ENCODE measurements around the gene ATP2A1.

ATP2A1 gene

GRCh38 chr16:28878083-28878926 is at the start of gene ATP2A1:
TSS of gene ATP2A1 (plus strand) at chr16:28878488. CDS start at chr16:28878672, 184 bp downstream.
- H3K36me3 ChIP-seq (ENCODE audit: control insufficient read depth in 5 of 5, insufficient read depth in 5 of 5, low read length in 5 of 5): peaks cover 0 to 17% (median 11%) of the 10 kb centered on the region in 5 donors
- H3K27ac ChIP-seq (ENCODE audit: low read depth, low read length): no peak within 1 kb of the TSS
- peak within 1 kb of the TSS; percentile 64 to 81 (median 79) for H3K4me3 ChIP-seq (ENCODE audit: low read depth in 1 of 5, low read length in 5 of 5)
- peaks cover 0 to 15% (median 14%) of the 10 kb centered on the region in 5 donors for H3K4me1 ChIP-seq (ENCODE audit: control insufficient read depth in 5 of 5, insufficient read depth in 5 of 5, low read length in 5 of 5)
- no peaks in the 10 kb centered on the region for H3K9me3 ChIP-seq (ENCODE audit: control insufficient read depth in 5 of 5, low read length in 5 of 5)
- peaks cover 11 to 20% (median 18%) of the 10 kb centered on the region in 5 donors for H3K27me3 ChIP-seq (ENCODE audit: control insufficient read depth in 5 of 5, insufficient read depth in 4 of 5, low read length in 5 of 5)
- peak within 1 kb of the TSS in 4 of 5 donors; percentile 52 to 77 (median 64) for H3K9ac ChIP-seq (ENCODE audit: low read length in 5 of 5)

- Histone ChIP-seq H3K9me3 (ENCODE audit: control insufficient read depth in 5 of 5, low read length in 5 of 5) (no peaks in the 10 kb centered on the region), H3K4me1 (ENCODE audit: control insufficient read depth in 5 of 5, insufficient read depth in 5 of 5, low read length in 5 of 5) (peaks cover under 1 to 15% (median 13%) of the 10 kb centered on the region in 5 donors), H3K27me3 (ENCODE audit: control insufficient read depth in 5 of 5, insufficient read depth in 4 of 5, low read length in 5 of 5) (no peaks in the 10 kb centered on the region), H3K27ac (ENCODE audit: low read depth, low read length) (no peak overlapping the region), H3K36me3 (ENCODE audit: control insufficient read depth in 5 of 5, insufficient read depth in 5 of 5, low read length in 5 of 5) (peaks cover 21 to 95% (median 89%) of the 10 kb centered on the region in 5 donors), H3K9ac (ENCODE audit: low read length in 5 of 5) (no peak overlapping the region), H3K4me3 (ENCODE audit: low read depth in 1 of 5, low read length in 5 of 5) (no peak overlapping the region)
These were observed 48.5 kb upstream of the ATP2A1 start for GRCh38 chr16:28829747-28830146.

DNA sequence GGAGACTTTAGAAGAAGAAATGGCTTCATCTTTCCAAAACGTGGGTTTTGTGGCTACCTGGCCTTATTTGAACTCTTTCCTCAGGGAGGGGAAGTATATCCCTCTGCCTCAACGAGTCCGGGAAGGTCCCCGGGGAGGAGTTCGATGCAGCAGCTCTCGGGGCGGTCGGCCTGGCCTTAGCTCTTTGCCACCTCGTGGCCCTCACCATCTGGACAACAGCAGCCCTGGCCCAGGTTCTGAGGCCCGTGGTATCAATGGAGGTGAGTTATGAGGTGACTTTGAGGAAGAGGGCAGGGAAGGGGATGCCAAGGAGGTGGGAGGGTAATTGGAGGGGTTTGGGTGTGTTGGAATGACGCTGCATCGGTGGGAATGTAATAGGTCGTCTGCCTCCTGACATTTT is 47.8 kb upstream of the ATP2A1 start:
- Histone ChIP-seq H3K27me3 (ENCODE audit: control insufficient read depth in 5 of 5, insufficient read depth in 4 of 5, low read length in 5 of 5) (no peaks in the 10 kb centered on the region), H3K9me3 (ENCODE audit: control insufficient read depth in 5 of 5, low read length in 5 of 5) (no peaks in the 10 kb centered on the region), H3K9ac (ENCODE audit: low read length in 5 of 5) (no peak overlapping the region), H3K4me3 (ENCODE audit: low read depth in 1 of 5, low read length in 5 of 5) (no peak overlapping the region), H3K27ac (ENCODE audit: low read depth, low read length) (no peak overlapping the region), H3K4me1 (ENCODE audit: control insufficient read depth in 5 of 5, insufficient read depth in 5 of 5, low read length in 5 of 5) (peaks cover 0 to 7% (median 5%) of the 10 kb centered on the region in 5 donors), H3K36me3 (ENCODE audit: control insufficient read depth in 5 of 5, insufficient read depth in 5 of 5, low read length in 5 of 5) (peaks cover 21 to 100% (median 94%) of the 10 kb centered on the region in 5 donors)

DNA sequence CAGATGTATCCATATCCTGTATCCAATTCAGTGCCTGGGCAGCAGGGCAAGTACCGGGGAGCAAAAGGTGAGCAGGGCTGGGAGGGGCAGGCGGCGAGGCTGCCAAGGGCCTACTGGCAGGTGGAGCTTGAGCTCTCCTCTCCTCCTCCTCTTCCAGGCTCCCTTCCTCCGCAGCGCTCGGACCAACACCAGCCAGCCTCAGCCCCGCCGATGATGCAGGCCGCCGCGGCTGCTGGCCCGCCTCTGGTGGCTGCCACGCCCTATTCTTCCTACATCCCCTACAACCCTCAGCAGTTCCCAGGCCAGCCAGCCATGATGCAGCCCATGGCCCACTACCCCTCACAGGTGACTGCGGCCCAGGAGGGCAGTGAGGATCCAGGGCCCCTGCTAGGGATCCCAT is 43.9 kb upstream of the ATP2A1 start:
- Histone ChIP-seq H3K27me3 (ENCODE audit: control insufficient read depth in 5 of 5, insufficient read depth in 4 of 5, low read length in 5 of 5) (no peaks in the 10 kb centered on the region), H3K4me3 (ENCODE audit: low read depth in 1 of 5, low read length in 5 of 5) (no peak overlapping the region), H3K4me1 (ENCODE audit: control insufficient read depth in 5 of 5, insufficient read depth in 5 of 5, low read length in 5 of 5) (peaks cover 0 to 7% (median 0%) of the 10 kb centered on the region in 5 donors), H3K36me3 (ENCODE audit: control insufficient read depth in 5 of 5, insufficient read depth in 5 of 5, low read length in 5 of 5) (peaks cover 13 to 91% (median 88%) of the 10 kb centered on the region in 5 donors), H3K9me3 (ENCODE audit: control insufficient read depth in 5 of 5, low read length in 5 of 5) (no peaks in the 10 kb centered on the region), H3K9ac (ENCODE audit: low read length in 5 of 5) (no peak overlapping the region), H3K27ac (ENCODE audit: low read depth, low read length) (no peak overlapping the region)

GRCh38 chr16:28834873-28835863 is 43.1 kb upstream of the ATP2A1 start:
- no peaks in the 10 kb centered on the region for H3K27me3 ChIP-seq (ENCODE audit: control insufficient read depth in 5 of 5, insufficient read depth in 4 of 5, low read length in 5 of 5)
- H3K9me3 ChIP-seq (ENCODE audit: control insufficient read depth in 5 of 5, low read length in 5 of 5): no peaks in the 10 kb centered on the region
- no peak overlapping the region for H3K4me3 ChIP-seq (ENCODE audit: low read depth in 1 of 5, low read length in 5 of 5)
- H3K36me3 ChIP-seq (ENCODE audit: control insufficient read depth in 5 of 5, insufficient read depth in 5 of 5, low read length in 5 of 5): peaks cover 13 to 83% (median 79%) of the 10 kb centered on the region in 5 donors
- H3K9ac ChIP-seq (ENCODE audit: low read length in 5 of 5): no peak overlapping the region
- H3K27ac ChIP-seq (ENCODE audit: low read depth, low read length): no peak overlapping the region
- peaks cover 0 to 15% (median 8%) of the 10 kb centered on the region in 5 donors for H3K4me1 ChIP-seq (ENCODE audit: control insufficient read depth in 5 of 5, insufficient read depth in 5 of 5, low read length in 5 of 5)

DNA sequence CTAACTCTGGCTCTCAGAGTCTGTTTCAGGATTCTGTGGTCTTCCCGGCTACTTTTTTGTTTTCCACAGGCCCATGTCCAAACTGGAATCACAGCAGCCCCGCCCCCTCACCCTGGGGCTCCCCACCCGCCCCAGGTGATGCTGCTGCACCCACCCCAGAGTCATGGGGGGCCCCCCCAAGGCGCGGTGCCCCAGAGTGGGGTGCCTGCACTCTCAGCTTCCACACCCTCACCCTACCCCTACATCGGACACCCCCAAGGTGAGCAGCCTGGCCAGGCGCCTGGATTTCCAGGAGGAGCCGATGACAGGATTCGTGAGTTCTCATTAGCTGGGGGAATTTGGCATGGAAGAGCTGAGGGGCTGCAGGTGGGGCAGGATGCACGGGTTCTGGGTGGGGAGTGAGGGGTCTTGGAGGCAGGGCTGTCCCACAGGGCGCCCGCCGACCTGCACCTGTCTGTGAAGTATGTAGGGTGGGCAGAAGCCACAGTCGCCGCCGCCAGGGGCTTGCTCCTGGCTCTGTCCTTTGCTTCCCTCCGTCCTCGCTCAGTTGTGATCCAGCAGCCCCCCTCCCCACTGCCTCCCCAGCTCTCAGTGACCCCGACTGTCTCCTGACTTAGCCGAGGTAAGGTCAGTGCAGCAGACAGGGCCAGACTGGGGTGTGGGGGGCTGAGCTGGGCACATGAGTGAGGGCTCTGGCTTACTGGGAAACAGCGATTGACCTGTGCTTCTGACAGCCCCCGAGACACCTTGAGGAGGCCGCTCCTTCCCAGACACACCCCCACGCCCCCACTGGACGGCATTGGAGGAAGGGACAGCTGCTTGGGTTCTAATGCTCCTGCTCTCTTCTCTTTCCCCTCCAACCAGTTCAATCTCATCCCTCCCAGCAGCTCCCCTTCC is 42.2 kb upstream of the ATP2A1 start:
- H3K9me3 ChIP-seq (ENCODE audit: control insufficient read depth in 5 of 5, low read length in 5 of 5): no peaks in the 10 kb centered on the region
- no peak overlapping the region for H3K27ac ChIP-seq (ENCODE audit: low read depth, low read length)
- H3K4me1 ChIP-seq (ENCODE audit: control insufficient read depth in 5 of 5, insufficient read depth in 5 of 5, low read length in 5 of 5): peaks cover 0 to 12% (median 8%) of the 10 kb centered on the region in 5 donors

GRCh38 chr16:28836761-28837064 is 41.6 kb upstream of the ATP2A1 start:
- H3K4me1 ChIP-seq (ENCODE audit: control insufficient read depth in 5 of 5, insufficient read depth in 5 of 5, low read length in 5 of 5): peaks cover 0 to 12% (median 8%) of the 10 kb centered on the region in 5 donors
- peaks cover 13 to 68% (median 64%) of the 10 kb centered on the region in 5 donors for H3K36me3 ChIP-seq (ENCODE audit: control insufficient read depth in 5 of 5, insufficient read depth in 5 of 5, low read length in 5 of 5)
- H3K9me3 ChIP-seq (ENCODE audit: control insufficient read depth in 5 of 5, low read length in 5 of 5): no peaks in the 10 kb centered on the region
- no peak overlapping the region for H3K4me3 ChIP-seq (ENCODE audit: low read depth in 1 of 5, low read length in 5 of 5)
- H3K9ac ChIP-seq (ENCODE audit: low read length in 5 of 5): no peak overlapping the region
- no peaks in the 10 kb centered on the region for H3K27me3 ChIP-seq (ENCODE audit: control insufficient read depth in 5 of 5, insufficient read depth in 4 of 5, low read length in 5 of 5)
- H3K27ac ChIP-seq (ENCODE audit: low read depth, low read length): no peak overlapping the region

More for the DNA sequence above, 42.2 kb upstream of the ATP2A1 start:
- H3K4me3 ChIP-seq (ENCODE audit: low read depth in 1 of 5, low read length in 5 of 5): no peak overlapping the region
- peaks cover 13 to 74% (median 70%) of the 10 kb centered on the region in 5 donors for H3K36me3 ChIP-seq (ENCODE audit: control insufficient read depth in 5 of 5, insufficient read depth in 5 of 5, low read length in 5 of 5)
- no peaks in the 10 kb centered on the region for H3K27me3 ChIP-seq (ENCODE audit: control insufficient read depth in 5 of 5, insufficient read depth in 4 of 5, low read length in 5 of 5)
- no peak overlapping the region for H3K9ac ChIP-seq (ENCODE audit: low read length in 5 of 5)

DNA sequence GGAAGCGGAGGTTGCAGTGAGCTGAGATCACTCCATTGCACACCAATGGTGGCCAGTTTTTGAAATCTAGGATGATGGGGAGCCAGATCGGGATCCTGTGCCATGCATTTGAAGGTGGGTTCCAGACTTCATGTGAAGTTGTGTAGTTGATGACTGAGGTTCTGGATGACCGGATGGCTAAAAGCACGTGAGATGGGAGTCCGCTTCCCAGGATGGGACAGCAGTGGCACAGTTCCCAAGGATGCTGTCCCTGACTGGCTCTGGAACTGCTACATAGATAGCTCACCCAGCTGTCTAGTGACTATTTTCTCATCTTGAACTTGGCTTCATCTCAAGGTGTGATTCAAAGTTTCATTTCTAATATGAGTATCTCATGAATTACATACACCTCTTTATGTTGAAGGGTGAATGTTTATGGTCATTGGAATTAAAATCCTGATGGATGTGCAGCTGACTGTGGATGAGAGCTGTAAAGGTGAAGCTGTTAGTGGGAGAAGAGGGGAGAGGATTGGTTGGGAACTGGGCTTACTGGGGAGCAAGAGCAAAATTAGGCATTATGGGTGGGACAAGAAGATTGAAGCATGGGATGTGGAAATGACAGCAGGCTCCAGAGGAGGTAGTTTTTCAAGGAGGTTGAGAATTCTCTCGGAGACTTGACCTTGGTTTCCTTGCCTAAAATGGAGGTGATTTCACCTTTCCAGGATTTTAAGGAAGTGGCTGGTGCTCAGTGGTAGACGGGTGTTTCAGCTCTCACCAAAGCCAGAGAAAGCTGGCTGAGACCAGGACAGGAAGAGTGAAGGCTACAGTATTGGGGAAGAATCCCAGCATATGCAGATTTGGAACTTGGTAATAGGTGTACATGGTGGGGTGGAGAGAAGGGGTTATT is 40.4 kb upstream of the ATP2A1 start:
- no peak overlapping the region for H3K9ac ChIP-seq (ENCODE audit: low read length in 5 of 5)
- H3K4me3 ChIP-seq (ENCODE audit: low read depth in 1 of 5, low read length in 5 of 5): no peak overlapping the region
- H3K27me3 ChIP-seq (ENCODE audit: control insufficient read depth in 5 of 5, insufficient read depth in 4 of 5, low read length in 5 of 5): no peaks in the 10 kb centered on the region
- H3K4me1 ChIP-seq (ENCODE audit: control insufficient read depth in 5 of 5, insufficient read depth in 5 of 5, low read length in 5 of 5): peaks cover 0 to 12% (median 8%) of the 10 kb centered on the region in 5 donors
- H3K9me3 ChIP-seq (ENCODE audit: control insufficient read depth in 5 of 5, low read length in 5 of 5): no peaks in the 10 kb centered on the region
- H3K36me3 ChIP-seq (ENCODE audit: control insufficient read depth in 5 of 5, insufficient read depth in 5 of 5, low read length in 5 of 5): peaks cover 4 to 68% (median 64%) of the 10 kb centered on the region in 5 donors
- H3K27ac ChIP-seq (ENCODE audit: low read depth, low read length): no peak overlapping the region

All from subcutaneous abdominal adipose tissue (tissue), 5 donors.